Neural cell (in vitro differentiated cells): Measurements from ENCODE around the gene LCP2.

ENCODE experiments used
- EP300 ChIP-seq: fragments of 450-650 bp; conservative IDR thresholded peaks from 2 replicates; pipeline ENCODE4 v1.6.1; 2014; ENCODE audit warnings: antibody characterized with exemption, mild to moderate bottlenecking, moderate library complexity; ENCODE audit not compliant: poor library complexity, severe bottlenecking
- EZH2 ChIP-seq: fragments of 200-600, 300-800 bp; shearing (Covaris generic), sonication (generic); IDR thresholded peaks from 2 replicates; pipeline ENCODE4 v1.6.1; 2014; ENCODE audit warnings: antibody characterized with exemption, low read length, borderline replicate concordance, mild to moderate bottlenecking; ENCODE audit not compliant: insufficient read depth, poor library complexity, severe bottlenecking
- POLR2AphosphoS5 ChIP-seq: IDR thresholded peaks from 2 replicates; pipeline ENCODE4 v1.6.1; 2012
- RAD21 ChIP-seq: fragments of 450-650 bp; conservative IDR thresholded peaks from 2 replicates; pipeline ENCODE4 v1.6.1; 2014; ENCODE audit warnings: antibody characterized with exemption, mild to moderate bottlenecking, moderate library complexity
- SMC3 ChIP-seq: fragments of 450-650 bp; conservative IDR thresholded peaks from 2 replicates; pipeline ENCODE4 v1.6.1; 2014; ENCODE audit warnings: antibody characterized with exemption, mild to moderate bottlenecking, moderate library complexity; ENCODE audit not compliant: poor library complexity
- TAF1 ChIP-seq: IDR thresholded peaks from 2 replicates; pipeline ENCODE4 v1.6.1; 2012; ENCODE audit warnings: low read depth
- TF ChIP-seq, protein P1 (sequence below): fragments of 450-650 bp; IDR thresholded peaks from 2 replicates; pipeline ENCODE4 v1.5.1; 2014; ENCODE audit warnings: antibody characterized with exemption, mild to moderate bottlenecking, moderate library complexity; ENCODE audit not compliant: poor library complexity, severe bottlenecking

GRCh38 chr5:170226661-170227060, 70.9 kb downstream of the LCP2 start:
- no peak for TF ChIP-seq SMC3
- TF ChIP-seq, protein P1, sequence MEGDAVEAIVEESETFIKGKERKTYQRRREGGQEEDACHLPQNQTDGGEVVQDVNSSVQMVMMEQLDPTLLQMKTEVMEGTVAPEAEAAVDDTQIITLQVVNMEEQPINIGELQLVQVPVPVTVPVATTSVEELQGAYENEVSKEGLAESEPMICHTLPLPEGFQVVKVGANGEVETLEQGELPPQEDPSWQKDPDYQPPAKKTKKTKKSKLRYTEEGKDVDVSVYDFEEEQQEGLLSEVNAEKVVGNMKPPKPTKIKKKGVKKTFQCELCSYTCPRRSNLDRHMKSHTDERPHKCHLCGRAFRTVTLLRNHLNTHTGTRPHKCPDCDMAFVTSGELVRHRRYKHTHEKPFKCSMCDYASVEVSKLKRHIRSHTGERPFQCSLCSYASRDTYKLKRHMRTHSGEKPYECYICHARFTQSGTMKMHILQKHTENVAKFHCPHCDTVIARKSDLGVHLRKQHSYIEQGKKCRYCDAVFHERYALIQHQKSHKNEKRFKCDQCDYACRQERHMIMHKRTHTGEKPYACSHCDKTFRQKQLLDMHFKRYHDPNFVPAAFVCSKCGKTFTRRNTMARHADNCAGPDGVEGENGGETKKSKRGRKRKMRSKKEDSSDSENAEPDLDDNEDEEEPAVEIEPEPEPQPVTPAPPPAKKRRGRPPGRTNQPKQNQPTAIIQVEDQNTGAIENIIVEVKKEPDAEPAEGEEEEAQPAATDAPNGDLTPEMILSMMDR = no peak
- TF ChIP-seq RAD21 = no peak
- TF ChIP-seq EP300 = no peak
- no peak for TF ChIP-seq POLR2AphosphoS5
- TF ChIP-seq EZH2 = no peak
- no peak for TF ChIP-seq TAF1
